ENCODE measurements around the gene TMX4.
A peak's percentile ranks its signal among the peaks of the same experiment; 100 is the strongest.
"Not testable (repeated sequence)": the region's sequence is repeated elsewhere in the genome, so short reads cannot be mapped to it uniquely, and the experiment has no call there.

Gene TMX4, protein sequence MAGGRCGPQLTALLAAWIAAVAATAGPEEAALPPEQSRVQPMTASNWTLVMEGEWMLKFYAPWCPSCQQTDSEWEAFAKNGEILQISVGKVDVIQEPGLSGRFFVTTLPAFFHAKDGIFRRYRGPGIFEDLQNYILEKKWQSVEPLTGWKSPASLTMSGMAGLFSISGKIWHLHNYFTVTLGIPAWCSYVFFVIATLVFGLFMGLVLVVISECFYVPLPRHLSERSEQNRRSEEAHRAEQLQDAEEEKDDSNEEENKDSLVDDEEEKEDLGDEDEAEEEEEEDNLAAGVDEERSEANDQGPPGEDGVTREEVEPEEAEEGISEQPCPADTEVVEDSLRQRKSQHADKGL

DNA sequence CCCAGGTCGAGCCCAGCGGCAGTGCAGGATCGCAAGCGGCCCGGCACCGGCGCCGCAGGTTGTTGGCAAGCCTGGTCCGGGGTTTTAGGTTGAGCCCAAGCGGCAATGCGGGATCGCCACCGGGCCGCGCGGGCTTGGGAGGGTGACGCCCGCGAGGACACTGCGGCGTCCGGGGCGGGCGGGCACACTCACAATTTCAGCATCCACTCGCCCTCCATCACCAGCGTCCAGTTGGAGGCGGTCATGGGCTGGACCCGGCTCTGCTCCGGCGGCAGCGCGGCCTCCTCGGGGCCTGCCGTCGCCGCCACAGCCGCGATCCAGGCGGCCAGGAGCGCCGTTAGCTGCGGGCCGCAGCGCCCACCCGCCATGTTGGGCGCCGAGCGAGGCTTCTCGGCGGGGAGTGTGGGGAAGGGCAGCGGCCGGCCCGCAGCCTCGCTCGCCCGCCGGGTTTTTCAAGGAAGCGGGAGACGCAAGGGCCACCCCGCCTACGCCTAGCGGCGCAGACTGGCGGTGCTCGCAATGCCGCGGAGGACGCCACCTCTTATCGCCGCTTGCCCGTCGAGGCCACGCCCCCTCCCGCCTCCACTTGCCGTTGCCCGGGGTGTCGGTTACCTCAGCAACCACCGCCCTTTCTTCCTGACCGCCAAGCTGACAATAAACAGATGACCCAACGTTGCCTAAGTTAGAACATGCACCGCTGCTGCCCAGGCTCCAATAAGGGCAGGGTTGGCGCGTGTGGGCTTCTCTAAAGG, at the start of gene TMX4:
TMX4 (minus strand) TSS at position 516 of the 752 bp plus-strand sequence; CDS start at position 368, 148 bp downstream.
- DNase-seq = peak; percentile 60 to 81 (median 74)

DNA sequence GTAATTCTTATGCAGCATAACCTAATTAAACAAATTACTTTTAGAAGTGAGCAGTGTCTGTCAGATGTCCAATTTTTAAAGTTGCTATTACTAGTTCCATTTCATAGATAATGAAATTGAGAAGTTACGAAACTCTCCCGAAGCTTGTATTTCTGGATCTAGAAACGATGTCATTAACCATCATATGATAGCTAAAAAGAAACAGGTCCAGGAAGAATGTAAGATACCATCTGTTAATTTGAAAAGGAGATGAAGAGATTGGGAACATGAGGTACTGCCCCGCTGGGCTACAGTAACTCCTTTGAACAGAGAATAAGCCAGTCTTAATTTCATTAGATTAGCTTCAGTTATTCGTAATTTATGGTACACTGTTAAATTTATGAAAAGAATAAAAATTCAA, 47.5 kb upstream of the TMX4 start:
- no peak for DNase-seq

DNA sequence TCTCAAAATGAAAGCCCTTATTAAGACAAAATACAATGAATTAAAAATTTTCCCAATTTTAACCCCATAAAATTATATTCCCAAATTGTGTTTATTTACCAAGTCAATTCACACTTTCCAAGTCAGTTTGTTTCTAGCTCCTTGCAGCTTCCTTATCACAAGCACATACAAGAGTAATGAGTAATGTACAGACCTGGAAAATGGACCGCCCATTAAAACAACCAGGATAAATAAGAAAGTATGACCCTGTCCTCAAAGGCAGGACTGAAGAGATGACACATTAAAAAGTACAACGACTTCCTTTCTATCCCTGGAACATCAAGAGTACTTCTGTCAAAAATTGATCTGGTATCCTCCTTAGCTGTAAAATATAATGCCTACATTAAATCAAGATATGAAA, 47.1 kb upstream of the TMX4 start:
- DNase-seq = no peak

DNA sequence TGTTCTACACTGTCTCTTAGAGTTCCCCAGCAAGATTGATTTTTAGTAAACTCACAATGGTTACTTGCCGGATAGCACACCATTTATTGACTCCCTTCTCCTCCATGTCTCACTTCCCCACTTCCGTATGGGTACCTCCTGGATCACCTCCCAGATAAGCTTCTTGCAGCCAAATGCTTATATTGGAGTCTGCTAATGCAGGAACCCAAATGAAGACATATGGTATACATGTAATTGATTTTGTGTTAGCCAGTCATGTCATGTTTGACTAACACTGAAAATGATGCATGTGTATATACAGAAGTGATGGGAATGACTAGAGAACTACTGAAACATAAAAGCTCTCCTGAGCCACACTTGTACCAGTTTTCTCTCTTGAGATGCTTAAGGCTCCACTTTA, 46.1 kb upstream of the TMX4 start:
- no peak for DNase-seq

DNA sequence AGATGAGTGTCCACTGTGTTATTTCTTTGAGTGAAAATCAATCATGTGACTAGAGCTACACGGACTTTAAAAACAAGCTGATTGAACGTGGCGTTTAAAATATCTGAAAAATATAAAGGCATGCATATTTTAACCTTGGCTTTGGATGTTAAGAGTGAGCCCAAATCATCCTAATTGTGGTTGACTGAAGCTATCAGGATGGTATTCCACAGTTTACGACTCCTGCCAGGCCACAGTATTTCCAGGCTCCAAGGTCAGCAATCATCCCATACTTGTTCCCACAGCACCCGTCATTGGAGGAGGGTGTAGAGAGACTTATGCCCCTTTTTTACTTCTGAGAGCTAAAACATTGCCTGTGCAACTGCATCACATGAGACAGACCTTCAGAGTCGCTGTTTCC, 43.2 kb upstream of the TMX4 start:
- no peak for DNase-seq

DNA sequence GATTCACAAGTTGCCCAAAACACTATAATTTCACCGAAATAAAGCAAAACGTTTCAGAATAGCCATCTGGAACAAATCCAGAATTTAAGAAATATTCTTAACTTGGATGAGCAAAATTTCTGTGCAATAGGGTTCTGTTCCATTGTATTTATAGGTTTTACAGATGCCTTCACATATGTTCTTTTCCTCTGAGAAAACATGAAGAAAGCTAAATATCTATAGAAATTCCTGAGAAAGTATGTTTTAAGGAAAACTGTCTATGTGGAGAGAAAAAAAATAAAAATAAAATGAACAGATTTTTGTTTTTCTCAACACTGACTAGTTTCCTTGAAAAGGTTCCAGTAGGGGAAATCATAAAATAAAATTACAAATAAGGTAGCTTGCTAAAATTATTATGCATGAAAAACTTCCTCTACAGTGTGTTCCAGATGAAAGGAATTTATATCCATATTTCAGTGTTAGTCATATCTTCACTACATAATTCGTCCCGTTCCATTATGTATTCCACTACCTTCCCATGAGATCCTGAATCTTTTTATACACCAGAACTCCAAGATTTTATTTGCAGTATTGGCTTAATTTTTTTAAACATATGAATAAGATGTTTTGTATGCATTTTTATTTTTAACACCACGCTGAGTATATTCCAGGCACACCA, 42.4 kb upstream of the TMX4 start:
- DNase-seq = no peak

DNA sequence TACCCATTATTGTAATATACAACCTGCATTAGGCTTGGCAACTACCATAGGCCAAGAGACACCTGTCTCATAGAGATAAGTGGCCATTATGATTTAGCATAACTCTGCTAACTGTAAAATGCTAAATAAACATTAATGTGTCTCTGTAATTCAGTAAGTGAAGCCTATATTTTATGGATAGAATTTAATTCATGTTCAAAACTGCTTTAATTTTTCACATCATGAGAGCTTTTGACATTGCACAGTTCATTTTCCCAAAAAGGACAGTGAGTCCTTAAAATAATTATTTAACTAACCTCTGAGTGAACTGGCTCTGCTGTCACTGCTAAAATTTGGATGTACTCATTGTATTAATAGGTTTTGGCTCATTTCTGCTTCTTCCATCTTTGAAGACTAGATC, 41.4 kb upstream of the TMX4 start:
- DNase-seq = no peak

DNA sequence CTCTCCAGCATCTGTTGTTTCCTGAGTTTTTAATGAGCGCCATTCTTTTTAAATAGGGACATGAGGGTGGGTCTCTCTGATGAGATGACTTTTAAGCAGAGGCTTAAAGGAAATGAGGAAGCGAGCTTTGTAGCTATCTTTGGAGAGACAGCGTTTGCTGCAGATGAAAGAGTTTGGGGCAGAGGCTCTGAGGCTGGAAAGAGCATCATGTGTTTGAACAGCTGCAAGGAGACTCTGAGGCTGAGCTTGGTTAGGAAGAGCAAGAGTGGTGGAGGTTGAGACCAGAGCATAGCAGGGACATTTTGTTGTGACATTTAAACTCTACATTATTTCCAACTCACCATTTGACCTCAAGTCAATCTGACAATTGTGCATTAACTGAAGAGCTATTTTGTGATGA, 38.3 kb upstream of the TMX4 start:
- no peak for DNase-seq

DNA sequence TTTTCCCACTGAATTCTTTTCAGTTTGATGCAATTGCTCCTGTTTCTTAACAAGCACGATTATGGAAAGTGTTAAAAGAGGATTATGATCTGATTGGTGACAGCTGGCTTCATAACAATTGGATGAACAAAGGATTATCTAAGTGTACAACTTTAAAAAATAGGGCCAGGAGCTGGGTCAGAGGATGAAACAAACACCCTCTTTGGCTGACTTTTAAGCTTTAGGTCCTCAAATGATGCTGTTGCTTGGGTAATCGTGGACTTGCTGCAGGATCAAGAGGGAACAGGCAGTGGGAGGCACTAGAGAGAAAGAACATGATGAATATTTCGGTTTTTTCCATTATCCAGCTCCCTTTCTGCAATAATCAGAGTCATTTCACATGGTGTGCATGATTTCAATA, 35.5 kb upstream of the TMX4 start:
- DNase-seq = no peak

DNA sequence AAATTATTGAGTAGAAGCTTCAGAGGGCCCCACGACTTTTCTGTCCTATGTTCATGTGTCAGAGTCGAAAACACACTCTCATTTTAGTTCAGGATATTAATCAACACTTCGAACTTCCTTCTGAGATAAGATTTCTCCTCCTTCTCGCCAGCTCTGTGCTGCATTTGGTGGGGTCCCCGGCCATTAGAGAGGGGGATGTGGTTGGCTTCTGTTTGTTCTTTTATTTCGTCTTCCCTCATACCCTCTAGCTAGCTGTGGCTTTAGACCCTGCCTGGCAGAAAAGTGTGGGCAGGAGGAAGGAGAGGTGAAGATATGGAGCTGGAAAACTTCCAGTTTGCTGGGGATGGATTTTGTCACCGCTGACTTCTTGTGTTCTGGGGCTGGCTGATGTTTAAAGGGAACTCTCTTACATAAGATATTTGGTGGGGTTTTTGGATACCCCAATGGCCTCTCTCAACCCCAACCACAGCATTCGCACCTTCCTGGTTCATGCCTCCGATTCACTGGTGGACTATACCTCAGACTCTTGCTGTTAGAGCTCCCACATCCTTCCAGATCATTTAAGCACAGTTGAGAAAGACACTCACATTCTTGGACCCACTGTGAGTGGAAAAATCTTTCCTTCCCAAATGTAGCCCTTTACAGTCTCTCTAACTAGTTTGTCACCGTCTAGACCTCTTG, 30.7 kb upstream of the TMX4 start:
- no peak for DNase-seq

DNA sequence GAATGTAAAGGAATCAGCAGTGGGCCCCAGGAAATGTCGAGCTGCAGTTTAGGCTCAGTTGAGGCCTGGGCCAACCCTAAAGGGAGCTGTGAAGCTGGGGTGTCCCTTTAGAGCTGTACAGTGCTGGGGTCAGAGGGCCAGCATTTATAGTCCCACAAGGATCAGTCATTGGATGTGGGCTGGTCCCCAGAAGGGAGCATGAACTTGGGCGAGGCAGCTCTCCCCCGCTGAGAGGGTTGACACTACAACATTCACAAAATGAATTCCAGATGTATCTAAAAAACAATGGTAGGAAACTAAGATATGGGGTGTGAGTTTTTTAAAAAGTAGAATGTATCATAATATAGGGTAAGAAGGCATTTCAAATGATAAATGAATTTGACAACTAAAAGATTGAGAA, 29.7 kb upstream of the TMX4 start:
- DNase-seq = no peak

DNA sequence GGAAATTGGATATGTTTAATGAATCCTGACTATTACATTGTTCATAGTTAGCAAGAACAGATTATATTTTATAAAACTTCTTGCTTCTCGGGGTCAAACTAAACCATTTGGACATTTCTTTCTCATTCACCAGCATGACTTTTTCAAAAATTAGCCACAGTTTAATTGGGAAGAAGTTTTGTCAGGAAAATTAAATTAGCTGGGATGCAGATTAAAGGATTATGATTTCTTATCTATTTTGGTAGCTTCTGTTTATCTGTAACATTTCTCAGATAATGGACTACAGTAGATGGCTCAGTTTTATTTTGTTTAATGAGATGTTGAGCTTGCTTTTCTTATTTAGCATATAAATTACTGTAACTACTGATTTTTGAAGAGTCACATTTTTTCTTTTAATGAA, 26.4 kb upstream of the TMX4 start:
- DNase-seq = no peak

DNA sequence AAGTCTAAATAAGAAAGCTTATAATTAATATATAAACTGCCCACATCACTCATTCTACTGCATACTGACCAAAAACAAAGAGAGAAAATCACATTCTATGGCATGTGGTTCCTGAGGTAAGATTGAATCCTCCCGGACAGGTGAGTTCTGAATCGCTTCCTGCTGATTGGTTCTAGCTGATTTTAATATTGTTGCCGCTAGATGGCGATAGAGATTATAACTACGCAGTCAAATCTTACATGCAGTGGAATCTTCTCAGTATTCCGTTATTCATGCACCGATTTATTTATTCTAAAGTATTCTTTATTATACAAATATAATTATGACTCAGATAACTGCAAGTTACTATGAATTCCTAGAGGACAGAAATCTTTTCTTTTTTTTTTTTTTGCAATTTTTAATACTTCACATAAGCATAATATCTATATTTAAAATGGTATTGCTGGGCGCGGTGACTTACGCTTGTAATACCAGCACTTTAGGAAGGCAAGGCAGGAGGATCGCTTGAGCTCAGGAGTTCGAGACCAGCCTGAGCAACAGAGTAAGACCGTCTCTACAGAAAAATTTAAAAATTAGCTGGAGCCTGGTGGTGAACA, 24.2 kb upstream of the TMX4 start:
- peak in 3 of 6 experiments; percentile 32 to 79 (median 65) for DNase-seq

DNA sequence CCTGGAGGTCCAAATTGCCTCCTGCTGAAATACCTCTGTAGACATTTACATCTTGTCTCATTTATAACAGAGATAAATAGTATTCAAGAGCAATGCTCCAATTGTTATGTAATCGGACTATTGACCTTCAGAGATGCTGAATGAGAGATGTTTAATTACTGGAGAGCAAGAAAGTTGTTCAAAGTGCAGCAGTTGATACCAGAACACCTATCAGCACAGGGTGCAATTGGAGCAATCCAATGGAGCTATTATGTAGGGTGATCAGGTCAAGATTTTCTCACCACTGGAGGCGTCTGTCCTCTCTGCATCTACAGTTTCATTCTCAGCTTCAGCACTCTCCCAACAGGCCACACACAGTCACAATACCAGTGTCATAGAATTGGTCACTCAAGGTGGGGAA, 19.5 kb upstream of the TMX4 start:
- no peak for DNase-seq

DNA sequence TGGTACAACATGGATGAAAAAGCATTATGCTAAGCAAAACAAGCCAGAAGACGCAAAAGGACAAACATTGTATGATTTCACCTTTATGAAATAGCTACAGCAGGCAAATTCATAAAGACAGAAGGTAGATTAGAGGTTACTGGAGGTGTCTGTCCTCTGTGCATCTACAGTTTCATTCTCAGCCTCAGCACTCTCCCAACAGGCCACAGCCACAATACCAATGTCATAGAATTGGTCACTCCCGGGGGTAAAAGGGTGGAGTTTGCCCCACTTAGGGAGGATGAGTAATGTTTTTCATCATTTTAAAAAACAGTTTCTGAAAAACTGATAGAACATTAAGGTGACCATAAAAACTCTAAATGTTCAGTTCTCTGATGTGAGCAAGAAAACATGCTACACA, 17.2 kb upstream of the TMX4 start:
- DNase-seq = no peak

DNA sequence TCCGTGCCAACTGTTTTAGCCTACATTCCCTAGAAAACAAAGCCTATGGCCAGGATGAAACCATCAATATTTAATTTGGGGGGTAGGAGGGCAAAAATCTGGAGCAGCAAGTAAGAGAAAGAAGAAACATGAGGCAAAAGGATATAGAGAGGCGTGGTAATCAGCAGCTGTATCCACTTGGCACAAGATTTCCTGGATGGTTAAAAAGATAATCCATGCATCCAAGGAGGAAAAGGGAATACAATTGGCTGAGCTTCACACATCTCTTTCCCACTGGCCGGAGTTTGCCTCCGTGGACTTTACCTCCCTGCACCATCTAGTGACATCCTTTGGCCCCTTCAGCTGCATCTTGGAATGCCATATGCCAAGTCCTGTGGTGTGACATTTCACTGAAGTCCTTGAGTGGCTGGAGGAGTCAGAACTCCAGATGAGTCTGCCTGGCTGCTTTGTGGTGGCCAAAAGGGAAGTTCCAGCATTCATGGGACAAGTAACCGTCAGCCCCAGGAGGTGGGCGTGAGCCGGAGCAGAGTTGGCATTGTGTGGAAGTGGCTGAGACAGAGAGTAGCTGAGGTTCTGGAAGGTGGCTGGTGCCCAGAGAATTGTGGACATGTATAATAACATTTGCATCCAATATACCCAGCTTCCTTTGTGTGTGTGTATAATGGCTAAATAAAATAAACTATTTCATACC, 13.7 kb upstream of the TMX4 start:
- no peak for DNase-seq

DNA sequence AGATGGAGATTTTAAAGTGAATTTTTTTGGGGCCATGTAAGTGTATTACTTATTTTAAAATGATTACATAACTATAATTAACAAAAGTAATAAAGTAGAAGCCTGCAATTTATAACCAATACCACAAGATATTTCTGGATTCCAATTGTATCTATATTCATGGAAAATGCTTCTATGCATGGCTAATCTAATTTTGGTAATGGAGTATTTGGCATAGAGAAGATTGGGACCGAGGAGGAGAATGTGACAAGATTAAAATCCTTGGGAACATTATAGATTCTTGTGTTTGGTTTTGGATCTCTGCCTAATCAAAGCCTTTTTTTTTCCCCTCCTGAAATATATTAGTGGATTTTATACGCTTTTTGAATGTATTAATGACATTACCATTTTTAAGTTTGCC, 12.9 kb upstream of the TMX4 start:
- DNase-seq = no peak

DNA sequence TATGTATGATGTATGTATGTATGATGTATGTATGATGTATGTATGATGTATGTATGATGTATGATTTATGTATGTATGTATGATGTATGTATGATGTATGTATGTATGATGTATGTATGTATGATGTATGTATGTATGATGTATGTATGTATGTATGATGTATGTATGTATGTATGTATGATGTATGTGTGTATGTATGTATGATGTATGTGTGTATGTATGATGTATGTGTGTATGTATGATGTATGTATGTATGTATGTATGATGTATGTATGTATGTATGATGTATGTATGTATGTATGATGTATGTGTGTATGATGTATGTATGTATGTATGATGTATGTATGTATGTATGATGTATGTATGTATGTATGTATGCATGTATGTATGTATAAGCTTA, 12.0 kb upstream of the TMX4 start:
- not testable (repeated sequence) for DNase-seq

DNA sequence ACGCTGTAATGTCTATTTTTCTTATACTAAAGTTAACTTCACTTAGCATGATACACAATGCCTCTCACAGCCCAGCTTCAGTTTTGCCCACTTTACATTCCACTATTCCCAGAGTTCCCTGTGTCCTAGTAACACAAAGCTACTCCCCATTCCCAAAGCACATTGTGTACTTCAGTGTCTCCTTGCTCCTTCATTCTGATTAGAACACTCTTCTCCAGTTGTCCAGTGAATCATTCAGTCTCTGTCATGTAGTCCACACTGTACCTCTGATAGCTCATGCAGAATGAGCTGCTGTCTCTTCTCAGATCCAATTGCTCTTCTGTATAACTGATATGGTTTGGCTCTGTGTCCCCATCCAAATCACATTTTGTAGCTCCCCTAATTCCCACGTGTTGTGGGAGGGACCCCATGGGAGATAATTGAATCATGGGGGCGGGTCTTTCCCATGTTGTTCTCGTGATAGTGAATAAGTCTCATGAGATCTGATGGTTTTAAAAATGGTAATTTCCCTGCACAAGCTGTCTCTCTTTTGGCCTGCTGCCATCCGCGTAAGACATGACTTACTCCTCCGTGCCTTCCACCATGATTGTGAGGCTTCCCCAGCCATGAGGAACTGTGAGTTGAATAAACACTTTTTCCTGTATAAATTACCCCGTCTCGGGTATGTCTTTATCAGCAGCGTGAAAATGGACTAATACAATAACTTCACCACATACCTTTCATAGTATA, 2.1 kb upstream of the TMX4 start:
- DNase-seq = no peak

DNA sequence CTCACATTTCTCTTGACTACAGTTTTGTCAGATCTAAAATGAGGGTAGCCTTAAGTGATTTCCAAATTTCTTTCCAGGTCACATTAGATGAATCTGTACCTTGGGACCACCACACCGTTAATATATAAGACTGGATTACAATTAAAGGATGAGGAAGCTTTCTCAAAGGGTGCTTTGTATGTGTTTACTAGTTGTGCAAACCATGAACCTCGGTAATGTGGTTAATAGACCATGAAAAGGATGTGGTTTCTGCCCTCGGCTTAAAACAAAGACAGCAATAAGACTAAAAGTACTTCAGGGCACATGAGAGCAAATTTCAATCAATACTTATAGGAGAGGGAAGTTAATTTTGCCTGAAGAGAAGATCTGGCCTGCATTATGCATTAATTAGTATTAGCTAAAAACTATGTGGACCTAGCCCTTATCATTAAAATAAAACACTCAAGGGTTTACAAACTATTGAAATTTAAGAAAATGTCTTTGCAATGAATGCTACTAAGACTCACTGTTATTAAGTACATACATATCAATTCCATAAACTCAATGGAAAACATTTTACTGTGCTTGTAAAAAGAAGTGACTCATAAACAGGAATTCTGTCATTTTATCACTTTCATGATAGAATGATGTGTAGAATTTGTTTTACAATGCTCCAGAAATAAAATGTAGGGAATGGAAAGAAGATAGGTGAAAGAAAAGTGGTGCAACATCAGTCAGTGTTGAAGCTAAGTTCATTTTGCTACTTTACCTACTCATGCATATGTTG, 936 bp upstream of the TMX4 start:
- peak in 3 of 6 experiments; percentile 32 to 43 (median 42) for DNase-seq

DNA sequence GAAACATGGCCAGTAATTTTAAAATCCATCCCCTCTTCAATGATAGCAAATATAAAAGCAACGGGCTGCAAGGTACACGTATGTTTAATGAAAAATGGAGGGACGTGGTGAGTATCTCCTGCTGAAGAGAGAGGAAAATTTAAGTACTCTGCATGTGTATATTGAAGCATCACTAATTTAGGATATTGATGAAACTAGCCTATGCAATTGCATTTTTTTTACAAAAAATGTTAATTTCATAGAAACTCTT, 362 bp upstream of the TMX4 start:
- DNase-seq = no peak

Measured in stimulated activated naive CD4-positive, alpha-beta T cell (primary cell).